Cardiac fibroblast (primary cell): ENCODE measurements around the gene RECQL5.

Source experiments
- DNase-seq, 2 donors: peaks; one replicate each; pipeline versions ENCODE4 v3.0.0 to v3.0.0-alpha.2; 2010; ENCODE audit warnings: low read depth in 2 of 2
- H3K4me3 ChIP-seq, 2 donors: replicated peaks in 1 of 2; 1 replicate in 1 of 2; 2 replicates in 1 of 2; pipeline ENCODE4 v1.5.1; 2011; ENCODE audit warnings: low read depth in 2 of 2, low read length in 2 of 2, mild to moderate bottlenecking in 2 of 2, moderate library complexity in 1 of 2
- TF ChIP-seq, protein P1 (sequence below): IDR thresholded peaks from one replicate; pipeline ENCODE4 v1.5.1; 2011; ENCODE audit warnings: low read depth, mild to moderate bottlenecking, low read length, inconsistent platforms

RECQL5 gene

GRCh38 chr17:75631353-75631752, 35.6 kb downstream of the RECQL5 start:
- DNase-seq = no peak
- TF ChIP-seq, protein P1, sequence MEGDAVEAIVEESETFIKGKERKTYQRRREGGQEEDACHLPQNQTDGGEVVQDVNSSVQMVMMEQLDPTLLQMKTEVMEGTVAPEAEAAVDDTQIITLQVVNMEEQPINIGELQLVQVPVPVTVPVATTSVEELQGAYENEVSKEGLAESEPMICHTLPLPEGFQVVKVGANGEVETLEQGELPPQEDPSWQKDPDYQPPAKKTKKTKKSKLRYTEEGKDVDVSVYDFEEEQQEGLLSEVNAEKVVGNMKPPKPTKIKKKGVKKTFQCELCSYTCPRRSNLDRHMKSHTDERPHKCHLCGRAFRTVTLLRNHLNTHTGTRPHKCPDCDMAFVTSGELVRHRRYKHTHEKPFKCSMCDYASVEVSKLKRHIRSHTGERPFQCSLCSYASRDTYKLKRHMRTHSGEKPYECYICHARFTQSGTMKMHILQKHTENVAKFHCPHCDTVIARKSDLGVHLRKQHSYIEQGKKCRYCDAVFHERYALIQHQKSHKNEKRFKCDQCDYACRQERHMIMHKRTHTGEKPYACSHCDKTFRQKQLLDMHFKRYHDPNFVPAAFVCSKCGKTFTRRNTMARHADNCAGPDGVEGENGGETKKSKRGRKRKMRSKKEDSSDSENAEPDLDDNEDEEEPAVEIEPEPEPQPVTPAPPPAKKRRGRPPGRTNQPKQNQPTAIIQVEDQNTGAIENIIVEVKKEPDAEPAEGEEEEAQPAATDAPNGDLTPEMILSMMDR = no peak
- no peak overlapping the region for H3K4me3 ChIP-seq

DNA sequence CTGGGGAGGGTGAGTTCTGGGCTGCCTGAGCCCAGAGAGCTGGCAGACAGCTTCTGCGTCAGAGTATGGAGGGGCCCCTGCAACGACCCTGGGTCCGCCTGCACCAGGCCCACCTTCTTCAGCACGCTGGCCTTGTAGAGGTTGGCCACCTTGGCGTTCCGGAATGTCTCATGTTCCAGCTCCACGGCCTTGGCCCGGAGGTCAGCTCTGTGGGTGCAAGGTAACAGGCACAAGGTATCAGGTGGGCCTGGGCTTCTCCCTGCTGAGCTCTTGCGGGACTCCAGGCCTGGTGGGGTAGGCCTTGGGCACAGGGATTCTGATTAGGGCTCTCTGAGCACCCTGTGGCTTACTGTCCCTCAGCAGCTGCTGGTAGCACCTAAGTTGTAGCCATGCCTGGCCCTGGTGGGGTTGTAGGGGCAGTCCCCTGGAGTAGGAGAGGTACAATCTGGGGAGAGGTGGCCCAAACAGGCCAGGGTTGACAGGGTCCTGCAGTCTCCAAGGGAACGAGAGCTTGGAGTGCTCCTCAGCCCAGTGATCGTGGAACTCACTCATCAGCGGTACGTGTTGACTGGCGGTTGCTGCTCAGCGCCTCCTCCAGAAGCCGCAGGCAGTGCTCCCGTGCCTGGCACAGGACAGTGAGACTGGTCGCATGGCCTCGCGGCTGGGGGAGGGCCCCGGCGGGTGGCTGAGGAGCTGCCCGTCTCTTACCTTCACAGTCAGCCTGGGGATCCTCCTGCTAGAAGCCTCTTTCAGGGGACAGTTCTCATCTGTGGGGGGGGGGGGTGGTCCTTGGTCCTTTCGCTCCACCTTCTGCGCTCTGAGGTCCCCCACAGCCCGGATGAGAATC, 36.7 kb downstream of the RECQL5 start:
- DNase-seq = no peak
- no peak overlapping the region for H3K4me3 ChIP-seq
- TF ChIP-seq, protein P1 = no peak

GRCh38 chr17:75629157-75629556, 37.8 kb downstream of the RECQL5 start:
- TF ChIP-seq, protein P1 = no peak
- no peak overlapping the region for H3K4me3 ChIP-seq
- no peak for DNase-seq

- TF ChIP-seq, protein P1 = no peak
- DNase-seq = no peak
- no peak overlapping the region for H3K4me3 ChIP-seq
Observed at GRCh38 chr17:75628425-75628824, 38.5 kb downstream of the RECQL5 start.

DNA sequence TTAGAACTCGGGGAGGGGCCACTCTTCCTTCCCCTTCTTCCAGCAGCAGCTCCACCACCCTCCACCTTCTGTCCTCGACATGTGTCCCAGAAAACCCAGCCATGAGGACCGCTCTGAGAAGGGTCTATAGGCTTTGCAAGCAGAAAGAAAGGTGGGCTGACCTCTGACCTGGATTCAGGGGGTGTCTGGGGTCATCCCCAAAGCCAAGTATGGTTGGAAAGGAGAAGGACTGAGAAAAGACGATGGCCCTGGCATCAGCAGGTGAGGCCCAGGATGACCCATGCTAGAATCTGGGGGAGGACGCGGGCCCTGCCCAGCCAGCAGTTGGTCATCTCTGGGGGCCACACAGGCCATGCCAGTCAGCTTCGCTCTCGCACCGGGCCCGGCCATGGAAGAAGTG, 39.9 kb downstream of the RECQL5 start:
- H3K4me3 ChIP-seq = no peak overlapping the region
- no peak for DNase-seq
- TF ChIP-seq, protein P1 = no peak

DNA sequence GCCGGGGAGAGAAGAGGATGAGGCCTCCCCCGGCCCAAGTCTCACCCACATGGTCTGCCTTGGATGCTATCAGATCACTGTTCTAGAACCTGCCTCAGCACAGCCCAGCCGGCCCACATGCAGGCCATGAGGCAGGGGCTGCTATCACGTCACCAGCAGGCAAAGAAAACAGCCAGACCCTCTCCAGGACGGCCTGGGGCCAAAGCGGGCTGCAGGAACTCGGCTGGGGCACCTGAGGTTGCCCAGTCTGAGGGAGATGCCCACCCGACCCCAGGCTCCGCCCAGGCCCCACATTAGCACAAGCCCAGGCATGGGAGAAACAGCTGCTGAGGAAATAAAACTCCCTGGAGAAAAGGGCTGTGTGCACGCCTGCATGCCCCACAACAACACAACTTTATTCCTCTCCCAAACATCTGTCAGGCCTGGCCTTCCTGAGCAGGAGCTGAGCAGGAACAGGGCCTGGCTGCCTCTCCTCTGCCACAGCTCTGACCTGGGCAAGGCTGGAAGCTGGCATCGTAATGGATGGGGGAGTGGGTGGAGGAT, 40.4 kb downstream of the RECQL5 start:
- DNase-seq = no peak
- TF ChIP-seq, protein P1 = no peak
- no peak overlapping the region for H3K4me3 ChIP-seq
